Gastrocnemius medialis (tissue), 4 donors: ENCODE data around the gene CHKA. TPM values are rescaled to one million over a fixed set of nuclear protein-coding genes. Genes with fewer than 3 reads are reported as not detected.
A peak's percentile ranks its signal among the peaks of the same experiment; 100 is the strongest.

ENCODE experiments used
- ATAC-seq, 2 donors: fragments of 150-250 bp; one replicate each; pipeline ENCODE4 v1.9.1; 2016
- DNase-seq, 2 donors: peaks; one replicate each; pipeline ENCODE4 v3.0.0-alpha.2; 2019
- H3K27ac ChIP-seq, 4 donors: fragments of 200-600 bp; sonication (generic); 1 replicate in 1 of 4; 2 replicates in 3 of 4; pipeline ENCODE4 v1.5.1; 2016 to 2018; ENCODE audit warnings: mild to moderate bottlenecking in 2 of 4, moderate library complexity in 1 of 4
- H3K27me3 ChIP-seq, 3 donors: fragments of 200-600 bp; sonication (generic) in 2 of 3; 1 replicate in 1 of 3; 2 replicates in 2 of 3; pipeline versions ENCODE4 v1.5.1 to v1.6.0; 2016 to 2019; ENCODE audit warnings: mild to moderate bottlenecking in 1 of 3, moderate library complexity in 1 of 3
- H3K36me3 ChIP-seq, 2 donors: fragments of 200-600 bp; sonication (generic) in 1 of 2; one replicate each; pipeline ENCODE4 v1.5.1; 2017 to 2018
- H3K4me1 ChIP-seq, 2 donors: fragments of 200-600 bp; sonication (generic) in 1 of 2; one replicate each; pipeline ENCODE4 v1.5.1; 2016 to 2017; ENCODE audit warnings: mild to moderate bottlenecking in 2 of 2
- H3K4me3 ChIP-seq, 4 donors: fragments of 200-600 bp; sonication (generic) in 3 of 4; 1 replicate in 1 of 4; 2 replicates in 3 of 4; pipeline ENCODE4 v1.5.1; 2016 to 2019; ENCODE audit warnings: mild to moderate bottlenecking in 2 of 4
- H3K9me3 ChIP-seq, 3 donors: fragments of 200-600 bp; sonication (generic) in 2 of 3; 1 replicate in 1 of 3; 2 replicates in 2 of 3; pipeline ENCODE4 v1.5.1; 2016 to 2019
- CTCF ChIP-seq, 5 experiments: fragments of 450-650 bp in 3 of 5; fragments of 200-600 bp in 2 of 5; sonication (generic) in 2 of 5; IDR thresholded peaks in 4 of 5; conservative IDR thresholded peaks in 1 of 5; 1 replicate in 4 of 5; 2 replicates in 1 of 5; pipeline ENCODE4 v1.5.1; 2016 to 2019; ENCODE audit warnings: antibody characterized with exemption in 5 of 5, mild to moderate bottlenecking in 3 of 5, moderate library complexity in 3 of 5
- POLR2A ChIP-seq, 2 donors: fragments of 450-650 bp; IDR thresholded peaks; one replicate each; pipeline ENCODE4 v1.6.1; 2017; ENCODE audit warnings: antibody characterized with exemption in 2 of 2, mild to moderate bottlenecking in 2 of 2, moderate library complexity in 2 of 2
- in situ Hi-C, 4 donors: fragments of 200-750 bp; cut with MboI; loops; one replicate each; pipeline versions ENCODE4 v1.15.0 to v1.8.0; 2017; ENCODE audit warnings: low sequenced_read_pairs in 4 of 4
- intact Hi-C: fragments of 100-400 bp; cut with DNase I; formaldehyde crosslinking; loops from one replicate; pipeline ENCODE4 v1.15.1; 2023; ENCODE audit warnings: low total_unique reads
- total RNA-seq, 4 donors: library from RNA; depleted of rRNA; stranded (reverse); fragments of >200 nt; gene quantifications; one replicate each; pipeline versions ENCODE4 v1.1.0 to v1.2.3, GENCODE V29; 2016

Gene CHKA
- total RNA-seq, 4 donors from 2014 or later, result 7.3 to 20.9 (median 12.3) TPM

- intact Hi-C loops, result loop anchor here (10.0 kb wide), 1 partner anchor 706 kb away; no protein-coding TSS in a partner anchor
- H3K27ac ChIP-seq, result peak overlapping the region; percentile 66 to 78 (median 72)
Measured at GRCh38 chr11:68128682-68129327, 7.6 kb upstream of the CHKA start.

GRCh38 chr11:68127714-68128681 lies 6.8 kb upstream of the CHKA start:
- Histone ChIP-seq H3K4me1 (peaks cover 6 to 17% of the 10 kb centered on the region in 2 donors), H3K9me3 (no peaks in the 10 kb centered on the region), H3K36me3 (no peaks in the 10 kb centered on the region), H3K27me3 (no peaks in the 10 kb centered on the region), H3K4me3 (peak overlapping the region; percentile 63 to 81 (median 66)), H3K27ac (peak overlapping the region; percentile 66 to 78 (median 72))
- TF ChIP-seq CTCF (IDR thresholded peaks at IDR 0.05 in 4 of 5, conservative IDR thresholded peaks at IDR 0.05 in 1 of 5) (no peak), POLR2A (IDR thresholded peaks at IDR 0.05) (no peak)
- intact Hi-C loops (loop anchor here (10.0 kb wide), 1 partner anchor 707 kb away; no protein-coding TSS in a partner anchor), in situ Hi-C loops (no loop called here)
- DNase-seq (no peak), ATAC-seq (peak; percentile 57 to 60)

More at GRCh38 chr11:68128682-68129327, 7.6 kb upstream of the CHKA start:
- TF ChIP-seq CTCF (IDR thresholded peaks at IDR 0.05 in 4 of 5, conservative IDR thresholded peaks at IDR 0.05 in 1 of 5) (no peak), POLR2A (IDR thresholded peaks at IDR 0.05) (no peak)
- in situ Hi-C loops, result no loop called here
- peak; percentile 40 to 57 for ATAC-seq
- peaks cover 5 to 17% of the 10 kb centered on the region in 2 donors for H3K4me1 ChIP-seq
- no peaks in the 10 kb centered on the region for H3K9me3 ChIP-seq
- H3K4me3 ChIP-seq, result peak overlapping the region; percentile 63 to 81 (median 66)
- DNase-seq, result peak in 1 of 2 donors; percentile 36
- H3K36me3 ChIP-seq, result no peaks in the 10 kb centered on the region
- H3K27me3 ChIP-seq, result no peaks in the 10 kb centered on the region

GRCh38 chr11:68125164-68125563 lies 4.0 kb upstream of the CHKA start:
- in situ Hi-C loops, result no loop called here
- TF ChIP-seq CTCF (IDR thresholded peaks at IDR 0.05 in 4 of 5, conservative IDR thresholded peaks at IDR 0.05 in 1 of 5) (no peak), POLR2A (IDR thresholded peaks at IDR 0.05) (no peak)
- DNase-seq (no peak), ATAC-seq (no peak)
- intact Hi-C loops, result loop anchor here (10.0 kb wide), 1 partner anchor 710 kb away; no protein-coding TSS in a partner anchor
- H3K4me3 ChIP-seq, result no peak overlapping the region
- H3K9me3 ChIP-seq, result no peaks in the 10 kb centered on the region
- H3K36me3 ChIP-seq, result no peaks in the 10 kb centered on the region
- no peaks in the 10 kb centered on the region for H3K27me3 ChIP-seq
- no peak overlapping the region for H3K27ac ChIP-seq
- peaks cover 14 to 23% of the 10 kb centered on the region in 2 donors for H3K4me1 ChIP-seq

- Histone ChIP-seq H3K27ac (peak overlapping the region; percentile 92 to 99 (median 94)), H3K9me3 (no peaks in the 10 kb centered on the region), H3K36me3 (no peaks in the 10 kb centered on the region), H3K4me1 (peaks cover 11 to 26% of the 10 kb centered on the region in 2 donors), H3K27me3 (no peaks in the 10 kb centered on the region), H3K4me3 (no peak overlapping the region)
- peak in 1 of 2 donors; percentile 38 for DNase-seq
- TF ChIP-seq POLR2A (IDR thresholded peaks at IDR 0.05) (no peak), CTCF (IDR thresholded peaks at IDR 0.05 in 4 of 5, conservative IDR thresholded peaks at IDR 0.05 in 1 of 5) (no peak)
- ATAC-seq, result no peak
- in situ Hi-C loops, result no loop called here
- intact Hi-C loops, result loop anchor here (5.0 to 10.0 kb wide), 2 partner anchors 149 to 712 kb away; partner anchors contain the start of gene C11orf24
Measured at GRCh38 chr11:68122936-68123539, 1.9 kb upstream of the CHKA start.
